GM19324 (cell line): Measurements from ENCODE around the gene AKR1C2.
"Not testable (repeated sequence)": the region's sequence is repeated elsewhere in the genome, so short reads cannot be mapped to it uniquely, and the experiment has no call there.

ENCODE experiments used
- ATAC-seq: cut with Tn5 transposase; IDR thresholded peaks from one replicate; pipeline ENCODE4 v1.9.1; 2021; ENCODE audit warnings: mild to moderate bottlenecking, moderate library complexity; ENCODE audit not compliant: unreplicated experiment, low FRiP score

Gene AKR1C2

GRCh38 chr10:5003127-5004029, at the start of gene AKR1C2:
AKR1C2 (minus strand) TSS chr10:5003857; CDS start chr10:5003835, 22 bp downstream.
- ATAC-seq = not testable (repeated sequence)

DNA sequence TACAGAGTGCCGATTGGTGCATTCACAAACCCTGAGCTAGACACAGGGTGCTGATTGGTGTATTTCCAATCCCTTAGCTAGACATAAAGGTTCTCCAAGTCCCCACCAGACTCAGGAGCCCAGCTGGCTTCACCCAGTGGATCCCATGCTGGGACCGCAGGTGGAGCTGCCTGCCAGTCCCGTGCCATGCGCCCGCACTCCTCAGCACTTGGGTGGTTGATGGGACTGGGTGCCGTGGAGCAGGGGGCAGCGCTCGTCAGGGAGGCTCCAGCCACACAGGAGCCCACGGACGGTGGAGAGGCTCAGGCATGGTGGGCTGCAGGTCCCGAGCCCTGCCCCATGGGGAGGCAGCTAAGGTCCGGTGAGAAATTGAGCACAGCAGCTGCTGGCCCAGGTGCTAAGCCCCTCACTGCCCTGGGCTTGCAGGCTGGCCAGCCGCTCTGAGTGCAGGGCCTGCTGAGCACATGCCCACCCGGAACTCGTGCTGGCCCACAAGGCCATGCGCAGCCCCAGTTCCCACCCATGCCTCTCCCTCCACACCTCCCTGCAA, 49.4 kb upstream of the AKR1C2 start:
- ATAC-seq = not testable (repeated sequence)

- ATAC-seq = no peak
These were observed 44.4 kb upstream of the AKR1C2 start for GRCh38 chr10:5047912-5048628.

DNA sequence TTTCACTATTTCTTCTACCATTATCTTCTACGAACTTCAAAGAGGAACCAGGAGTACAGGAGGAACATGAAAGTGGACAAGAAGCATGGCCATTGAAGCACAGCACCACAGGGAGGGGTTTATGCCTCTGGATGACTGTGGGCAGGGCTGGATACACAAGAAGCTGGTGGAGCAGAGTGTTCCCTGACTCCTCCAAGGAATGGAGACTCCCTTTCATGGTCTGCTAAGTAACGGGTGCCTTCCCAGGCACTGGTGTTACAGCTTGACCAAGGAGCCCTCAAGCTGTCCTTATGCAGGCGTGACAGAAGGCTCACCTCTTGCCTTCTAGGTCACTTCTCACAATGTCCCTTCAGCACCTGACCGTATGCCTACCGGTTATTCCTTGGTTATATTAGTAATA, 43.4 kb upstream of the AKR1C2 start:
- ATAC-seq = not testable (repeated sequence)

- no peak for ATAC-seq
These were observed 42.8 kb upstream of the AKR1C2 start for GRCh38 chr10:5046410-5046809.

DNA sequence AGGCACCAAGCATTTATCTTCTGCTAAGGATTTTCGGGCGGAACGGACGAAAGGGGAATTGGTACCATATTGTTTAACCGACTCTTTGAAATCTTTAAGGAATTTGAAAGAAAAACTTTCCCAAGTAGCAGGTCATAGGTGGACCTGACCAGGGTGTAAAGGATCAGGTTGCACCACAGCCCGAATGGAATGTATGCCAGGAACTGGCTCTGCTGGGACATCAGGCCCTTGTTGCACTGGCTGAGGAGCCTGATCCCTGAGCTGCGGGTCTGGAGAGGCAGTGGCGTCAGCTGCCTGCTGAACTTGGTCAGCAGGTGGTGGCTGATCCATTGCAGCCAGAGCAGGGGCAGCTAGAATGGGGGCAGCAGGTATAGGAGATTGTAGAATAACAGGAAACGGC, 41.4 kb upstream of the AKR1C2 start:
- ATAC-seq = no peak

DNA sequence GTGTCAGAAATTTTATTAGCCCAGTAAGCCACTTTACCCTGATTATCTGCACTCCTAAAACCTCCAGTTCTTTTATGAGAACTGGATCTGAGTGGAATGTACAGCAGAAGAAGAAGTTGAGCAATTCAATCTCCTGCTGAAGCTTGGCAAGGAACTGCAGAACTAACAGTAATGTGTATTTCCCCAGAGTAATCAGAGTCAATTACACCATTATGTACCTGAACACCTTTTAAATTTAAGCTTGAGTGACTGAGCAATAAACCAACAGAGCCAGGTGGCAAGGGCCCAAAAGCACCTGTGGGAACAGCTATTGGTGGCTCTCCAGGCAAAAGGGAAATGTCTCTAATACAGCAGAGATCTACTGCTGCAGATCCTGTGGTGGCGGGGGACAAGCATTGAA, 40.1 kb upstream of the AKR1C2 start:
- ATAC-seq = no peak

DNA sequence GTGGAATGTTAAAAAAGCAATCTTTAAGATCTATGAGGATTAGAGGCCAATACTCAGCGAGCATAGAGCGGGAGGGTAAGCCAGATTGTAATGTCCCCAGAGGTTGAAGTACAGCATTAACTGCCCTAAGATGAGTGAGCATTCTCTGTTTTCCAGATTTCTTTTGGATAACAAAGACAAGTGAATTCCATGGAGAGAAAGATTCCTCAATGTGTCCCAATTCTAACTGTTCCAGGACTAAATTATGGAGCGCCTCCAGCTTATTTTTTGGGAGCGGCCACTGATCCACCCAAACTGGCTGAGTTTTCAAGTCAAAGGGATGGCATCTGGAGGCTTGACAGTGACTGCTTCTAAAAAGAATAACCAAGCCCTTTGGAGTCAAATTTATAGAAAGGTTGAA, 39.3 kb upstream of the AKR1C2 start:
- no peak for ATAC-seq

DNA sequence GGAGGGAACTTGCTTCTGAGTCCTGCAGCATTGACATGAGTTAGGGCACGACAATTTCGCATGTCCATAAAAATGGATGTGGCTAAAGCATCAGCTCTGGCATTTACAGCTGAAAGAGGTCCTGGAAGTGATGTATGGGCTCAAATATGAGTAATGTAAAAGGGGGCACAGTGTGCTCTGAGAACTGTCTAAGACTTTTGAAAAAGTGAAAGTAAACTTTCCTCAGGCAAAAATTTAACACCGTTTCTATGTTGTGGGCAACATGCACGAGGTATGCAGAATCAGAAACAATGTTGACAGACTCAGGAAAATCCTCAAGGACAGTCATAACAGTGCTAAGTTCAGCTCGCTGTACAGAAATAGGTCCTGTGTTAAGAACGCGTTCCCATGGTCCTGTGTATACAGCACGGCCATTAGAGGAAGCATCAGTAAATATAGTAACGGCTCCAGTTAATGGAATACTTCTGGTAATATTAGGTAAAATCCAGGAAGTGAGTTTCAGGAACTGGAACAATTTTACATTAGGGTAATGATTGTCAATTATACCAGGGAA, 37.9 kb upstream of the AKR1C2 start:
- no peak for ATAC-seq

DNA sequence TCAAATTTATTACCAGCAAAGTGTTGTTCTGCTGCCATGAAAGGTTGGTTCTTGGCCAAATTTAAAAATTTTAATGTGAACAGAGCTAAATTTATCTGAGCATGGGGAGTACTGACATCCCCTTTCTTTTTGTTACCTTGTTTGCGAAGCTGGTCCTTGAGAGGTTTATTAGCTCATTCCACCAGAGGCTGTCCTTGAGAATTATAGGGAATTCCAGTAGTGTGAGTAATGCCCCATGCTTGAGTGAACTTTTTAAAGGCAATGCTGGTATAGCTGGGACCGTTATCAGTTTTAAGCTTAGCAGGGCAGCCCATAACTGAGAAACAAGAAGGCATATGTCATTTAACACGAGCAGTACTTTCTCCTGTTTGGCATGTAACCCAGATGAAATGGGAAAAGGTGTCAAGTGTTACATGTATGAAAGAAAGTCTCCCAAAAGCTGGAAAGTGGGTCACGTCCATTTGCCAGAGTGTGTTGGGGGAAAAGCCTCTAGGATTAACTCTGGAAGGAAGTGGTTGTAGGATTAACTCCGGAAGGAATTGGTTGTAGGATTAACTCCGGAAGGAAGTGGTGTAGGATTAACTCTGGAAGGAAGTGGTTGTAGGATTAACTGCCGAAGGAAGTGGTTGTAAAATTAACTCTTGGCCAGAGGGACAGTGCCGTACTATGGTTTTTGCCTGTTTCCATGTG, 37.3 kb upstream of the AKR1C2 start:
- no peak for ATAC-seq

DNA sequence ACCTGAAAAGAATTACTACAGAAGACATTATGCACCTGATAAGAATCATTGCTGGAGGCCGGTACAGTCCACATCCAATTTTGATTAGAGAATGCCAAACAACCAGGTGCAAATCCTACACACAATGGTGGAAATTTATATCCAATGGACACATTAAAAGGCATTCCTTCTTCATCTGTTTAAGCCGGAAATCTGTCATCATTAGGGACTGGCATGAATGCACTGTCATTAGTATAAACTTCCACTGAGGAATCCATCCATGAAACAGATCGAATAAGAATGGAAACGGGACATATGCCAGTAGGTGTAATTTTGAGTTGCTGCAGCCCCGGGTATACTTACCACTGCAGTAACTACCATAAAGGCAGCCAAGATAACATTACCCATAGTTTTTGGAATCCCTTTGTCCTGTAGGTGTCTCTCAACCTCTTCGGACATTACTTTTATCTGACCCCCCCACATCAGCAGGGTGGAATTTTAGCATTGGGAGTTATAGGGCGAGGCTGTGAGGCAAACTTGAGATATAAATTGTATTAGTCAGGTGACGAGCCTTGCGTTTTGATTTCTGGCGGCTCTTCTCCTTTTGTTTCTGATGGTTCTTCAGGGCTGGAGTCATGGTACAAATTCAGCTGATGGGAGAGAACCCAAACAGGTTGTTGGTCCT, 36.5 kb upstream of the AKR1C2 start:
- ATAC-seq = no peak

DNA sequence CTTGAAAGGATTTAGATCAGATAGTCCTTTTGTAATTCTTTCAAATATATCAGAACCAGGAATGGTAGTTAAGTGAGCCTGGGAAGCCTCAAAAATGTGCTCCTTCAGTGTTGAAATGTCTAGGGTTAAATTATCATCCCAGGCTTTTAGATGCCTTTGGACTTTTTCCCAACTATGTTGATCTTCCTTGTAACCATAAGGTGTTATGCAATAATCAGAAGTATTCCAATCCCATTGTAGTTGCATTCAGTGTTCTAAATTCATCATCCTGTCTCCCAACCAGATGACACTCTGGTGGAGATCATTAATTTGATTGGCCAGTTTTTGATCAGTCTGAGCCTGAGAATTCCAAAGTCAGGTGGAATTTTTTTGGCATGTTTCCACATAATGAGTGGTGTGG, 35.1 kb upstream of the AKR1C2 start:
- ATAC-seq = no peak

DNA sequence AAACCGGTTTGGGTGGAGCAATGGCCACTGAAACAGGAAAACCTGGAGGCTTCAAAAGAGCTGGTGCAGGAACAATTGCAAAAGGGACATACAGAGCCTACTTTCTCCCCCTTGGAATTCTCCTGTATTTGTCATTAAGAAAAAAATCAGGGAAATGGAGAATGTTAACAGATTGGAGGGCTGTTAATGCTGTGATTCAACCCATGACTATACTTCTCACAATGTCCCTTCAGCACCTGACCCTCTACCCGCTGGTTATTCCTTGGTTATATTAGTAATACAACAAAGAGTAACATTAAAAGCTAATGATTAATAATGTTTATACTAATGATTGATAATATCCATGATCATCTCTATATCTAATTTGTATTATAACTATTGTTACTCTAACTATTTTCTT, 34.4 kb upstream of the AKR1C2 start:
- no peak for ATAC-seq

DNA sequence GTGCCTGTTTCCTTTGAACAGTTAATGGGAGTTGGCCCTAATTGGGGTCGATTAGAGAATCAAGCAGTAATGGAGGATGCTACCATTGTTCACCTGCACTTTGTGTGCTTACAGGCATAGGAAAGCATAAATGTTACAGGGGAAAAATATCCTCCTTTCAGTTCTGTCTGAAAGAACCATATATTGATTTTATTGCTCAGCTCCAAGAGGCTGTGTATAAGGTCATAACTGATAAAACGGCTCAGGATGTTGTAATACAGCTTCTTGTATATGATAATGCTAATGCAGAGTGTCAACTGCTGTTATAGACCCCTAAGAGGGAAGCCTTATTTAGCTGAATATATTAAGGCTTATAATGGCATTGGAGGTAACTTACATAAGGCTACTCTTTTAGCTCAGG, 32.9 kb upstream of the AKR1C2 start:
- ATAC-seq = no peak

- ATAC-seq = no peak
These were observed 31.7 kb upstream of the AKR1C2 start for GRCh38 chr10:5035356-5035755.

GRCh38 chr10:5034588-5034987, 30.9 kb upstream of the AKR1C2 start:
- ATAC-seq = no peak

DNA sequence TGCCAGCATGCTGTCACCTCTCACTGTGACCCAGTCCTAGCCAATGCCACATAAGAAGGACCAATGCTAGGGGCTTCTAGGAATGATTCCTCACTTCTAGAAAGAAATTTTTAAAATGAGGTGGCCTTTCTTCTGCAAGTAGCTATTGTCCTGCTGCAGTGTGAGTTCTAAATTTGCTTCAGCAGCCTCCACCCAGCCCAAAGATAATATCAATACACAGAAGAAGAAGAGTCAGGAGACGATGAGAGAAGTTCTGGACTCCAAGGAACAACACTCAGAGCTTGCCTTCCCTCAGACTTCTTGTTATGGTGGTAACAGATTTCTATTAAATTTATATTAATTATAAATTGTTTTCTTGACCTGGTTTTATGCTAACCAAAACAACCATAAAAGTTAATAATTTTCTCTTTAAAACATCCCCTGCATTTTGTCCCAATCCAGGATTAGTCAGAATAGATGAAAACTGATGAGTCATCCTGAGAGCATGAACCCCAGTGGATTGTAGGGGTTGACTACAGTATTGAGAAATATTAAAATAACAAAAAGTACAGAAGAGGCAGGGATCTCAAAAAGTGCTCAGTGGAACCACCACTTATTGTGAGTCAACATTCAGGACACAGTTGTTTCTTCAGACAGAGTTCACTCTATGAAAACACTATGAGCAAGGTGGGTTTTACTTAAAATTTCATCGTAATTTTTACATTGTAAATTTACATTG, 29.6 kb upstream of the AKR1C2 start:
- no peak for ATAC-seq

- not testable (repeated sequence) for ATAC-seq
These were observed 28.8 kb upstream of the AKR1C2 start for GRCh38 chr10:5032444-5032843.

DNA sequence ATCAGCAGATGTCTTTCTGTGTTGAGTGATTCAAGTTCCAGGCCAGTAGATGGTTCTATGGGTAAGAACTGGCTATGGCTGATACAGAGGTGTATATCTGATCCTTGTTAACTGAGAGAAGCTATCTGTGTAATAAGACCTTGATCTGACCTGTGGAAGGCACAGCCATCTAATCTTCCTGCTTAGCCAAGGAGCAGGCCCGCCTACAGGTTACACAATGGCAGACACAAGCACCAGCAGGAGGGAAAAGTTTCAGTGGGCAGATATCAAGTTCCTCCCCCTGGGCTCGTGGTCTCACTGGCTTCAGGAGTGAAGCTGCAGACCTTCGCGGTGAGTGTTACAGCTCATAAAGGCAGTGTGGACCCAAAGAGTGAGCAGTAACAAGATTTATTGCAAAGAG, 27.9 kb upstream of the AKR1C2 start:
- ATAC-seq = not testable (repeated sequence)
